GM12878 (cell line): ENCODE measurements around the gene ZNF281. TPM values are rescaled to one million over a fixed set of nuclear protein-coding genes. Genes with fewer than 3 reads are reported as not detected.

ENCODE experiments used
- ATAC-seq: fragments of 200-7000 bp; cut with Tn5 transposase; 3 replicates; pipeline ENCODE4 v1.9.1; 2020; ENCODE audit warnings: mild to moderate bottlenecking, moderate library complexity
- BruUV-seq: library from RNA; stranded (reverse); fragments of 400-500 nt; replicated peaks from 2 replicates; lab custom pipeline; 2021; lab: Mats Ljungman, UMichigan
- CTCF ChIA-PET: fragments of 300-600 bp; sonication (Branson Sonifier 250); formaldehyde crosslinking; extraction: SDS; loops from one replicate; lab custom pipeline; 2021; ENCODE audit warnings: inconsistent platforms; lab: Yijun Ruan, JAX
- POLR2A ChIA-PET: fragments of 350-600 bp; formaldehyde crosslinking; extraction: SDS; loops from one replicate; lab custom pipeline; 2021; ENCODE audit warnings: inconsistent platforms; lab: Charles Lee
- RAD21 ChIA-PET: fragments of 300-600 bp; sonication (Branson Sonifier 250); formaldehyde crosslinking; loops from one replicate; lab custom pipeline; 2023; ENCODE audit warnings: antibody characterized with exemption; ENCODE audit not compliant: unreplicated experiment; lab: Charles Lee
- SMC1A ChIA-PET: fragments of 300-600 bp; sonication (Branson Sonifier 250); formaldehyde crosslinking; loops from one replicate; lab custom pipeline; 2023; ENCODE audit not compliant: unreplicated experiment, uncharacterized antibody; lab: Charles Lee
- DNase-seq: peaks from one replicate; pipeline ENCODE4 v3.0.0-alpha.2; 2011; ENCODE audit warnings: low read depth, low spot score
- FAIRE-seq: peaks from 3 replicates; lab custom pipeline; 2011; peaks lifted over from hg19 to GRCh38; lab: Jason Lieb, UNC
- H2AFZ ChIP-seq: 2 replicates; pipeline ENCODE4 v1.6.0; 2011; ENCODE audit warnings: low read depth, low read length, control low read depth; ENCODE audit not compliant: control insufficient read depth
- H3K27ac ChIP-seq: 2 replicates; pipeline ENCODE4 v1.5.1; 2011; ENCODE audit warnings: control low read depth; ENCODE audit not compliant: control insufficient read depth, insufficient read depth
- H3K27me3 ChIP-seq, 2 experiments: replicated peaks in 1 of 2; 2 replicates each; pipeline versions ENCODE4 v1.6.0 to v1.6.1; 2011; ENCODE audit warnings: low read length in 1 of 2; ENCODE audit not compliant: control insufficient read depth in 2 of 2, insufficient read depth in 2 of 2
- H3K36me3 ChIP-seq, 2 experiments: 2 replicates each; pipeline ENCODE4 v1.5.1; 2011; ENCODE audit warnings: low read length in 1 of 2; ENCODE audit not compliant: control insufficient read depth in 2 of 2, insufficient read depth in 2 of 2
- H3K4me1 ChIP-seq: 2 replicates; pipeline ENCODE4 v1.6.1; 2011; ENCODE audit warnings: mild to moderate bottlenecking, low read length, moderate library complexity, mixed read lengths; ENCODE audit not compliant: control insufficient read depth, insufficient read depth
- H3K4me2 ChIP-seq: 2 replicates; pipeline ENCODE4 v1.6.0; 2011; ENCODE audit warnings: control low read depth; ENCODE audit not compliant: control insufficient read depth, insufficient read depth
- H3K4me3 ChIP-seq: fragments of 200-600 bp; sonication (generic); 2 replicates; pipeline ENCODE4 v1.5.1; 2016
- H3K79me2 ChIP-seq: 2 replicates; pipeline ENCODE4 v1.6.0; 2011; ENCODE audit warnings: low read length; ENCODE audit not compliant: control insufficient read depth, insufficient read depth
- H3K9ac ChIP-seq: 2 replicates; pipeline ENCODE4 v1.8.0; 2011; ENCODE audit warnings: low read length, control low read depth, mixed read lengths; ENCODE audit not compliant: control insufficient read depth, insufficient read depth
- H3K9me3 ChIP-seq: replicated peaks from 3 replicates; pipeline ENCODE4 v1.5.1; 2011; ENCODE audit warnings: mild to moderate bottlenecking, low read length; ENCODE audit not compliant: control insufficient read depth, insufficient read depth
- H4K20me1 ChIP-seq: 2 replicates; pipeline ENCODE4 v1.6.0; 2011; ENCODE audit not compliant: control insufficient read depth, insufficient read depth
- CBX3 ChIP-seq: fragments of 200-600 bp; sonication (generic); IDR thresholded peaks from 2 replicates; pipeline ENCODE4 v1.6.1; 2016; ENCODE audit warnings: low read depth, borderline replicate concordance
- IRF4 ChIP-seq: IDR thresholded peaks from 2 replicates; pipeline ENCODE4 v1.6.1; 2011; ENCODE audit warnings: low read depth, low read length
- MXI1 ChIP-seq: fragments of 150-350 bp; IDR thresholded peaks from 2 replicates; pipeline ENCODE4 v1.6.1; 2011; ENCODE audit warnings: low read depth, mild to moderate bottlenecking, inconsistent platforms, low read length, improper control_type of control experiment
- MYC ChIP-seq: IDR thresholded peaks from 2 replicates; pipeline ENCODE4 v1.6.1; 2011; ENCODE audit warnings: mild to moderate bottlenecking, low read length, moderate library complexity, inconsistent platforms; ENCODE audit not compliant: insufficient read depth, insufficient replicate concordance, insufficient read length, severe bottlenecking
- PAX8 ChIP-seq: fragments of 450-650 bp; IDR thresholded peaks from 2 replicates; pipeline ENCODE4 v1.6.1; 2017; ENCODE audit warnings: mild to moderate bottlenecking, moderate library complexity
- POLR2A ChIP-seq: IDR thresholded peaks from 2 replicates; pipeline ENCODE4 v1.6.1; 2011; ENCODE audit warnings: low read depth, mild to moderate bottlenecking, low read length
- RCOR1 ChIP-seq: conservative IDR thresholded peaks from 2 replicates; pipeline ENCODE4 v1.6.1; 2012; ENCODE audit warnings: low read depth, low read length, improper control_type of control experiment
- RFX5 ChIP-seq: IDR thresholded peaks from 2 replicates; pipeline ENCODE4 v1.6.1; 2011; ENCODE audit warnings: low read depth, low read length, improper control_type of control experiment
- SUPT20H ChIP-seq: IDR thresholded peaks from 2 replicates; pipeline ENCODE4 v1.6.1; 2011; ENCODE audit warnings: low read depth, mild to moderate bottlenecking, low read length, moderate library complexity, borderline replicate concordance; ENCODE audit not compliant: control insufficient read depth
- WGBS: methylation state at CpG from one replicate; pipeline ENCODE4 v1.1.6; 2016; ENCODE audit warnings: low lambda C conversion rate; ENCODE audit not compliant: insufficient replicate concordance, insufficient coverage; ENCODE audit errors: missing lambda C conversion rate; 5-methylcytosine and 5-hydroxymethylcytosine counted together
- in situ Hi-C: fragments of 300-500 bp; cut with MboI; formaldehyde crosslinking; loops from 9 replicates; pipeline ENCODE4 v1.14.3; 2018; ENCODE audit warnings: mixed read lengths
- intact Hi-C: fragments of 100-400 bp; cut with micrococcal nuclease; formaldehyde crosslinking; loops from one replicate; pipeline ENCODE4 v1.14.2; 2022; ENCODE audit not compliant: unreplicated experiment
- polyA plus RNA-seq, 11 experiments: library from polyadenylated mRNA; depleted of rRNA in 4 of 11; unstranded in 6 of 11; stranded (reverse) in 5 of 11; fragments of >200 nt; fragmentation: Nextera tagmentation in 4 of 11; fragmentation: Illumina TruSeq in 1 of 11; extraction: Ambion mirVana in 4 of 11; extraction: Trizol in 1 of 11; gene quantifications; 1 replicate in 1 of 11; 2 replicates in 10 of 11; pipeline versions ENCODE4 v1.2.1 to v1.2.3, GENCODE V29; 2011 to 2016; ENCODE audit warnings: inconsistent platforms in 2 of 11, missing spikeins in 2 of 11, low read depth in 1 of 11
- total RNA-seq, 4 experiments: library from RNA; depleted of rRNA in 3 of 4; stranded (reverse); fragments of >200 nt in 3 of 4; fragmentation: Illumina TruSeq in 1 of 4; extraction: Trizol in 1 of 4; gene quantifications; 2 replicates each; pipeline versions ENCODE4 v1.2.1 to v1.2.3, GENCODE V29; 2013 to 2021
- TF ChIP-seq, protein P1 (sequence below): IDR thresholded peaks from 2 replicates; pipeline ENCODE4 v1.6.1; 2011; ENCODE audit warnings: borderline replicate concordance, low read depth, mild to moderate bottlenecking, moderate library complexity, mixed read lengths, low read length; ENCODE audit not compliant: insufficient read depth; ENCODE audit errors: extremely low read length
- TF ChIP-seq, protein P2 (sequence below): fragments of 450-650 bp; IDR thresholded peaks from 2 replicates; pipeline ENCODE4 v1.6.1; 2018; ENCODE audit warnings: mild to moderate bottlenecking, low read depth, moderate library complexity; ENCODE audit not compliant: partially characterized antibody
- TF ChIP-seq, protein P3 (sequence below): IDR thresholded peaks from 2 replicates; pipeline ENCODE4 v1.6.1; 2012; ENCODE audit warnings: low read depth, low read length, improper control_type of control experiment

Gene ZNF281
- total and polyA plus RNA-seq, 10 of the 15 experiments (the other 5 are each of a cell fraction or from before 2014, with no cell fraction given), result 8.3 to 21.8 (median 15.4) TPM

DNA sequence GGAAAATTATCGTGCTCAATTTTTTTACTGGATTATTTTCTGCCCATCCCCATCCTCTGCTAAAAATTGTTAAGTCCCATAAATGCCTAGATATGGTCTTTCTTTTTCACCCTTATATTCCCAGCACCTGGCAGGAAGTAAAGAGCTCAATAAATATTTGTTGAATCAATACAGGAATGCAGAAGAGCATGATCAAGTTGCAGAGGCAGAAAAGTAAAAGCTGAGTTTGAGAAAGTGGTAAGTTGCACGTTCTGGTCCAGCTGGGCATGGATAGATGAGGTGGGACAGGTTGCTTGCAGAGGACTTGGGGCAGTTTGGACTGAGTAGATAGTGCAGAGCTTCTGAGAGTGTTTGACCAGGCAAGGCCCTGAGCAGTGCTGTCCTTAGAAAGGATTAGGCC, 40.1 kb downstream of the ZNF281 start:
- SMC1A ChIA-PET, result interaction anchor here (0.7 to 2.9 kb wide), 3 partner anchors 9 to 27 kb away, joined by 3 to 13 read pairs (median 8); no protein-coding TSS in a partner anchor
- intact Hi-C loops (no loop called here), in situ Hi-C loops (no loop called here)
- H3K4me3 ChIP-seq, result no peak overlapping the region
- 97% methylated on average over 2 of the region's 2 CpGs for WGBS
- no peak overlapping the region for H3K27ac ChIP-seq
- ATAC-seq (no peak), FAIRE-seq (no peak), DNase-seq (no peak)
- no TSS peak for BruUV-seq
- no peaks in the 10 kb centered on the region for H4K20me1 ChIP-seq
- POLR2A ChIA-PET, result no interaction called here
- CTCF ChIA-PET, result interaction anchor here (0.6 to 1.3 kb wide), 3 partner anchors 8 to 726 kb away, joined by 3 to 4 read pairs (median 3); no protein-coding TSS in a partner anchor
- H3K4me1 ChIP-seq, result no peaks in the 10 kb centered on the region
- no peak overlapping the region for H3K4me2 ChIP-seq
- H3K9ac ChIP-seq, result no peak overlapping the region
- H3K79me2 ChIP-seq, result no peaks in the 10 kb centered on the region
- RAD21 ChIA-PET, result no interaction called here
- no peaks in the 10 kb centered on the region for H3K27me3 ChIP-seq
- H3K9me3 ChIP-seq, result no peaks in the 10 kb centered on the region
- H3K36me3 ChIP-seq, result no peaks in the 10 kb centered on the region
- H2AFZ ChIP-seq, result no peak overlapping the region
- TF ChIP-seq IRF4, result no peak
- no peak for TF ChIP-seq MYC
- TF ChIP-seq PAX8, result no peak

DNA sequence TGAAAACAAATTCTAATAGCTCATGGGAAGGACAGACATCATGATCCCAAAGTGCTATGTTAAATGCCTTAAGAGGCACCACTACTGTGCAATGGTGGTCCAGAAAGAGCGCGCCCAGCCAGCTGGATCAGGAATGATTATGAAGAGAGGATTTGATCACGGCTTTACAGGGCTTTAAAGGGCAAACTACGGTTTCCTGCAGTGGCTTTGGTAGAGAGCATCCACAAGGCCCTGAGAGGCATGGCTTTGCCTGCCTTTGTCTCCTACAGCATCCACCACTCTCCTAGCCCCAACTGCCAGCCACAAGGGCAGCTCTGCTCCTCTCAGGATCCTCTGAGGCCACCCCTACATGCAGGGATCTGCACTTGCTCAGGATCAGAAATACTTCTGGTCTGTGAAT, 40.7 kb downstream of the ZNF281 start:
- intact Hi-C loops, result no loop called here
- ChIA-PET CTCF (interaction anchor here (0.7 to 1.5 kb wide), 5 partner anchors 9 to 685 kb away, joined by 3 to 4 read pairs (median 3); no protein-coding TSS in a partner anchor), SMC1A (interaction anchor here (0.7 to 2.9 kb wide), 6 partner anchors 10 to 89 kb away, joined by 3 to 13 read pairs (median 5); no protein-coding TSS in a partner anchor), RAD21 (no interaction called here), POLR2A (interaction anchor here (1.0 kb wide), 1 partner anchor 10 kb away, joined by 3 read pairs; no protein-coding TSS in a partner anchor)
- in situ Hi-C loops, result no loop called here
- WGBS, result 99% methylated on average over 4 of the region's 4 CpGs
- no peak for ATAC-seq
- H3K27ac ChIP-seq, result no peak overlapping the region
- no peaks in the 10 kb centered on the region for H3K4me1 ChIP-seq
- H3K9ac ChIP-seq, result no peak overlapping the region
- H3K79me2 ChIP-seq, result no peaks in the 10 kb centered on the region
- H3K36me3 ChIP-seq, result no peaks in the 10 kb centered on the region
- no peak overlapping the region for H3K4me3 ChIP-seq
- H2AFZ ChIP-seq, result no peak overlapping the region
- H3K27me3 ChIP-seq, result no peaks in the 10 kb centered on the region
- DNase-seq, result no peak
- FAIRE-seq, result no peak
- H3K9me3 ChIP-seq, result no peaks in the 10 kb centered on the region
- no TSS peak for BruUV-seq
- no peaks in the 10 kb centered on the region for H4K20me1 ChIP-seq
- no peak overlapping the region for H3K4me2 ChIP-seq
- TF ChIP-seq MXI1 (no peak), RFX5 (no peak), RCOR1 (no peak), POLR2A (no peak), PAX8 (no peak), CBX3 (no peak), SUPT20H (no peak)
- TF ChIP-seq, protein P1, sequence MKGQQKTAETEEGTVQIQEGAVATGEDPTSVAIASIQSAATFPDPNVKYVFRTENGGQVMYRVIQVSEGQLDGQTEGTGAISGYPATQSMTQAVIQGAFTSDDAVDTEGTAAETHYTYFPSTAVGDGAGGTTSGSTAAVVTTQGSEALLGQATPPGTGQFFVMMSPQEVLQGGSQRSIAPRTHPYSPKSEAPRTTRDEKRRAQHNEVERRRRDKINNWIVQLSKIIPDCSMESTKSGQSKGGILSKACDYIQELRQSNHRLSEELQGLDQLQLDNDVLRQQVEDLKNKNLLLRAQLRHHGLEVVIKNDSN, result no peak
- TF ChIP-seq, protein P2, sequence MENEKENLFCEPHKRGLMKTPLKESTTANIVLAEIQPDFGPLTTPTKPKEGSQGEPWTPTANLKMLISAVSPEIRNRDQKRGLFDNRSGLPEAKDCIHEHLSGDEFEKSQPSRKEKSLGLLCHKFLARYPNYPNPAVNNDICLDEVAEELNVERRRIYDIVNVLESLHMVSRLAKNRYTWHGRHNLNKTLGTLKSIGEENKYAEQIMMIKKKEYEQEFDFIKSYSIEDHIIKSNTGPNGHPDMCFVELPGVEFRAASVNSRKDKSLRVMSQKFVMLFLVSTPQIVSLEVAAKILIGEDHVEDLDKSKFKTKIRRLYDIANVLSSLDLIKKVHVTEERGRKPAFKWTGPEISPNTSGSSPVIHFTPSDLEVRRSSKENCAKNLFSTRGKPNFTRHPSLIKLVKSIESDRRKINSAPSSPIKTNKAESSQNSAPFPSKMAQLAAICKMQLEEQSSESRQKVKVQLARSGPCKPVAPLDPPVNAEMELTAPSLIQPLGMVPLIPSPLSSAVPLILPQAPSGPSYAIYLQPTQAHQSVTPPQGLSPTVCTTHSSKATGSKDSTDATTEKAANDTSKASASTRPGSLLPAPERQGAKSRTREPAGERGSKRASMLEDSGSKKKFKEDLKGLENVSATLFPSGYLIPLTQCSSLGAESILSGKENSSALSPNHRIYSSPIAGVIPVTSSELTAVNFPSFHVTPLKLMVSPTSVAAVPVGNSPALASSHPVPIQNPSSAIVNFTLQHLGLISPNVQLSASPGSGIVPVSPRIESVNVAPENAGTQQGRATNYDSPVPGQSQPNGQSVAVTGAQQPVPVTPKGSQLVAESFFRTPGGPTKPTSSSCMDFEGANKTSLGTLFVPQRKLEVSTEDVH, result no peak
- TF ChIP-seq, protein P3, sequence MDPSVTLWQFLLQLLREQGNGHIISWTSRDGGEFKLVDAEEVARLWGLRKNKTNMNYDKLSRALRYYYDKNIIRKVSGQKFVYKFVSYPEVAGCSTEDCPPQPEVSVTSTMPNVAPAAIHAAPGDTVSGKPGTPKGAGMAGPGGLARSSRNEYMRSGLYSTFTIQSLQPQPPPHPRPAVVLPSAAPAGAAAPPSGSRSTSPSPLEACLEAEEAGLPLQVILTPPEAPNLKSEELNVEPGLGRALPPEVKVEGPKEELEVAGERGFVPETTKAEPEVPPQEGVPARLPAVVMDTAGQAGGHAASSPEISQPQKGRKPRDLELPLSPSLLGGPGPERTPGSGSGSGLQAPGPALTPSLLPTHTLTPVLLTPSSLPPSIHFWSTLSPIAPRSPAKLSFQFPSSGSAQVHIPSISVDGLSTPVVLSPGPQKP, result no peak
